Tibial nerve (tissue), 3 donors: Measurements from ENCODE around the gene ZNHIT1.

ENCODE experiments used
- POLR2A ChIP-seq, 2 donors: fragments of 450-650 bp; IDR thresholded peaks; one replicate each; pipeline ENCODE4 v1.6.1; 2017; ENCODE audit warnings: antibody characterized with exemption in 2 of 2, mild to moderate bottlenecking in 2 of 2, moderate library complexity in 2 of 2
- TF ChIP-seq, protein P1 (sequence below), 5 experiments: fragments of 200-600 bp in 3 of 5; fragments of 450-650 bp in 2 of 5; sonication (generic) in 3 of 5; IDR thresholded peaks; one replicate each; pipeline ENCODE4 v1.5.1; 2016 to 2019; ENCODE audit warnings: antibody characterized with exemption in 5 of 5, mild to moderate bottlenecking in 3 of 5, moderate library complexity in 2 of 5

DNA sequence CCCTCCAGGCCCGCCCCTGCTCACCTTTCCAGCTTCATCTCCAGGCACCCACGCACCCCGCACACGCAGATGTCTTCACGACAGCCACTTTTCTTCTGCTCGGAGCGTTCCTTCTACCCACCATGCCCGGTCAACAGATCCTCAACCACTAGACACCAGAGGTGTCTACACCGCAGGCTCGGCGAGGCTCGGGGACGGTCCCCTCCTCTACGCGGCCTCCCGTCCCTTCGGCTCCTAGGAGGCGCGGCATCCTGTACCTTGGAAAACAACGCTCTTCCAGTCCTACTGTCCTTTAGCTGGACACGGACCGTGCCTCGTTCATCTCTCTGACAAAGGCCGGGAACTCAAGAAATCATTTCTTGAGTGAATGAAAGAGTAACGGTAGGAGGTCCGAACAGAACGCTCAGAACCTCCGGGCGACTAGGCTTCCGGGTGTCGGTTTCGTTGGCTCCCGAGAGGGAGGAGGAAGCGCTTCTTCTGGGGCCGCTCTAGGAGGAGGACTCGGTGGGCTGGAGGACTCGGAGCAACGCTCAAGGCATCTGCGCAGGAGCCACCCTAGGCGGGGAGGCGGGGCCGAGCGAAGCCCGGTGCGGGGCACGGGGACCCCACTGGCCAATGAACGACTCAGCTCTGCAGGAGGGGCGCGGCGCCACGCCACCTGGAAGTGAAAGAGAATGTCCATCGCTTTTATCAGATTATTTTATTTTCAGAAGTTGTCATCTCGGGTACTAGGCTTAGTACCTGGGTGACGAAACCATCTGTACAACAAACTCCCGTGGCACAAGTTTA, 34.1 kb downstream of the ZNHIT1 start:
- peak in 1 of 2 donors; percentile 43 for TF ChIP-seq POLR2A (IDR thresholded peaks at IDR 0.05)
- TF ChIP-seq, protein P1, sequence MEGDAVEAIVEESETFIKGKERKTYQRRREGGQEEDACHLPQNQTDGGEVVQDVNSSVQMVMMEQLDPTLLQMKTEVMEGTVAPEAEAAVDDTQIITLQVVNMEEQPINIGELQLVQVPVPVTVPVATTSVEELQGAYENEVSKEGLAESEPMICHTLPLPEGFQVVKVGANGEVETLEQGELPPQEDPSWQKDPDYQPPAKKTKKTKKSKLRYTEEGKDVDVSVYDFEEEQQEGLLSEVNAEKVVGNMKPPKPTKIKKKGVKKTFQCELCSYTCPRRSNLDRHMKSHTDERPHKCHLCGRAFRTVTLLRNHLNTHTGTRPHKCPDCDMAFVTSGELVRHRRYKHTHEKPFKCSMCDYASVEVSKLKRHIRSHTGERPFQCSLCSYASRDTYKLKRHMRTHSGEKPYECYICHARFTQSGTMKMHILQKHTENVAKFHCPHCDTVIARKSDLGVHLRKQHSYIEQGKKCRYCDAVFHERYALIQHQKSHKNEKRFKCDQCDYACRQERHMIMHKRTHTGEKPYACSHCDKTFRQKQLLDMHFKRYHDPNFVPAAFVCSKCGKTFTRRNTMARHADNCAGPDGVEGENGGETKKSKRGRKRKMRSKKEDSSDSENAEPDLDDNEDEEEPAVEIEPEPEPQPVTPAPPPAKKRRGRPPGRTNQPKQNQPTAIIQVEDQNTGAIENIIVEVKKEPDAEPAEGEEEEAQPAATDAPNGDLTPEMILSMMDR (IDR thresholded peaks at IDR 0.05) = no peak
